HG03097 (cell line): ENCODE results near the gene HPS1.

Experiments used
- ATAC-seq: cut with Tn5 transposase; IDR thresholded peaks from one replicate; pipeline ENCODE4 v1.9.1; 2021; ENCODE audit not compliant: unreplicated experiment, low FRiP score

Gene HPS1

GRCh38 chr10:98415731-98416119 is 31.0 kb downstream of the HPS1 start:
- ATAC-seq = no peak

DNA sequence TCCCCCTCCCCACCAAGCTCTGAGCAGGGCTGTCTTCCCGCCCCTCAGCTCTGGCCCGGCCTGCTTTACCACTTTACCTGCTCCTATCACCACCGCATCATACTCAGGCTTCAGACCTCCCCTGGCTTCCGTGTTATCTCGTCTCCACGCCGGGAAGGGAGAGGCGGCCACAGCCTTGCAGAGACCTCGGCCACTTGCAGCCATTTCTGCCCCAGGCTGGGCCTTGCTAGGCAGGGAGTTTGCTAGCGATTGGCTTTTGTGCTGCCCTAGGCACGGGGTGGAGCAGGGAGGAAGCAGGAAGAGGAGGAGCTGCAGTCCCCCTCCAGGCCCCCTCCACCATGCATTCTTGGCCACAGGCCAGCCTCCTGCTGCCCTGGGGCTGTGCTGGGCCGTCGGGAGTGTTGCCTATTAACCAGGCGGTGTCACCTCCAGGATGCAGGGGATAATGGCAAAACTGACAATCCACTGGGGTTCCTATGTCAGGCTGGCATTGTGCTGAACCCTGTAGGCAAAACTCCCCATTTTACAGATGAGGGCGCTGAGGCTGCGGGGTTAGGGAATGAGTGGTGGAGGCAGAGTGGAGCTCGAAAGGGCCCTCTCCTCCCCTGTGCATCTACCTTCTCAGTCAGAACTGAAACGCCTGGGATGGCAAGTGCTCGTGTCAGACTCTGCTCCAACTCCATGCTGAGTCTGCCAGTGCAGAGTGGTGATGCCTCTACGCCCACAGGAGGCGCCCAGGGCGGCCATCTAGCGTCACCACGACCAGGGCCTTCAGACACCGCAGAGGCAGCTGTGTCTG is 31.6 kb downstream of the HPS1 start, which contains the start of gene PYROXD2:
Gene PYROXD2 (minus strand): TSS at position 251 of the 799 bp plus-strand sequence. CDS start 47 bp downstream, at position 204.
- ATAC-seq = peak; percentile 48

DNA sequence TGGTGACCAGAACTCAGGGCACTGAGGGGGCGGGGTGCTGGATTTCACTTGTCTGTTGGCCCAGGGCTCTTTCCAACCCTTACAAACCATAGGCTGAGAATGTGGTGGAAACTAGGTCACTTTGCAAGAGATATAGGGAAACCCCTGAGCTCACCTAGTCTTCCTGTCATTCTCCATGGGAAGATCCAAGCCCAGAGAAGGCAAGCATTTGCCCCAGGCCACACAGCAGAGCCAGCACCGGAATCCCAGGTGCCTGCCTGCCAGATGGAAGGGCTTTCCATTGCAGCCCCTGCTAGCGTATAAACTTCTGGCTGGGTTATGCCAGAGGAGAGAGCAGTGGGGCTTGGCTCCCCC is 32.2 kb downstream of the HPS1 start:
- ATAC-seq = no peak

GRCh38 chr10:98411768-98412167 is 35.0 kb downstream of the HPS1 start:
- no peak for ATAC-seq

- no peak for ATAC-seq
Observed at GRCh38 chr10:98411166-98411565, 35.6 kb downstream of the HPS1 start.

GRCh38 chr10:98410759-98411158 is 36.0 kb downstream of the HPS1 start:
- no peak for ATAC-seq

GRCh38 chr10:98410135-98410743 is 36.5 kb downstream of the HPS1 start:
- no peak for ATAC-seq

GRCh38 chr10:98408799-98409198 is 37.9 kb downstream of the HPS1 start:
- no peak for ATAC-seq

DNA sequence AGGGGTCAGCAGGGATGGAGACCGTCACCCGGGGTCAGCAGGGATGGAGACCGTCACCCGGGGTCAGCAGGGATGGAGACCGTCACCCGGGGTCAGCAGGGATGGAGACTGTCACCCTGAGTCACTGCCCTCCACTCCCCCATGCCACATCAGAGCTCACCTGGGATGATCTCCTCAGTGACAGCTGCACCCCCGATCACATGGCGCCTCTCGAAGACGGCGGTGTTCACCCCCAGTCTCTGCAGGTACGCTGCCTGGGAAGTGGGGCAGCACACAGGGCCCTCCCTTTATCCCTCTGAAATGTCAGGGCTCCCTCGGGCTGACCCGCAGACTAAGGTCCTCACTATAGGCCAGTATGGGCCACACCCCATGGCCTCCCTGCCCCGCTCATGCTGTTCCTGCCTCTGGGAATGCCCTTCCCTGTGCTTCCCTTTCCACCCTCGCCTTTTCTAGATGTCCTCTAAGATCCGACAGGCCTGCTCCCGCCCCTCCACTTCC is 38.9 kb downstream of the HPS1 start:
- ATAC-seq = no peak

GRCh38 chr10:98407017-98407743 is 39.6 kb downstream of the HPS1 start:
- ATAC-seq = no peak

DNA sequence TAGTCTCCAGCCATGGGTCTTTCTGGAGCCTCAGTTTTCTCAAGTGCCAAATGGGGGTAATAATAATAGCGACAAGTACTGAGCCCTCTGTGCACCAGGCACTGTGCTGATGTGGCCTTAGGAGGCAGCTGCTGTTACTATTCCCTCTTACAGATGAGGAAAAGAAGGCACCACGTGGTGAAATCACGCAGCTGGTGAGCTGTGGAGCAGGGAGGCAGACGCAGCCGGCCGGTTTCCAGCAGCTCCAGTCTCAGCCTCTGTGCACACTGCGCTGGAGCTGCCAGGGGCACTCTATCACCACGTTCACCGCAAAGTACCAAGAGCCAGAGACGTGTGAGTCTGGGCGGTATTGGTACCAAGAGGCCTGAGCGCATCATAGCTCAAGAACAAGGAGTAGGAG is 41.3 kb downstream of the HPS1 start:
- ATAC-seq = no peak

DNA sequence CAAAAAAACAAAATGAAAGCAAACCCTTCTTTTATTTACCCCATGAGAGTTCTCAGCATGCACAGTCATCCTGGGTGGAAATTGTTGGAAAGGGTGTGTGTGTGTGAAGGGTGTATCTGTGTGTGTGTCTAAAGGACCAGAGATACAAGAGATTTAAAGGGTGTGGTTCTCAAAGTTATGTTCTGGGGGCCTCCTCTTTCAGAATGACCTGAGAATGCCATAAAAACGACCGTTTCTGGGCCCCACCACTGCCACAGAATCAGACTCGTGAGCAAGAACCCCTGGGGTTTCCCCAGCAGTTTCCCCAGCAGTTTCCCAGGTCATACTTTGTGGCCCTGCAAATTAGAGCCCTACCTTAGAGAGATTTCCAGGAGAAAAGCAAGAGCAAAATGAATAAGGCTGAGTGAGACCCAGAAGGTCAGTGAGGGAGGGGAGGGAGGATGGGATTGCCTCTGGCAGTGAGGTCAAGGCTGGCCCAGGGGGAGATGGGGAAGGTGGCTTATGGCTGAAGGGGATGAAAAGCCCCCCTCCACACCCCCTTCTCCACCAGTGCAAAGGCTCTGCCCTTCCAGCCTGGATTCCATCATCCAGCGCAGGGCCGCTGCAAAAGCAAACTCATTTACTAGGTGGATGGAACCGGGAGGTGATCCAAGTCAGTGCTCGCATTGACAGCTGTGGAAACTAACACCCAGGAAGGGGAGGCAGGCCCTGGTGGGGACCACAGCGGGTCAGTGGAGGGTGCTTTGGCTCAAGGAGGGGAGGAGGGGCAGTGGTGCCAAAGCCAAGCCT is 42.0 kb downstream of the HPS1 start:
- no peak for ATAC-seq

DNA sequence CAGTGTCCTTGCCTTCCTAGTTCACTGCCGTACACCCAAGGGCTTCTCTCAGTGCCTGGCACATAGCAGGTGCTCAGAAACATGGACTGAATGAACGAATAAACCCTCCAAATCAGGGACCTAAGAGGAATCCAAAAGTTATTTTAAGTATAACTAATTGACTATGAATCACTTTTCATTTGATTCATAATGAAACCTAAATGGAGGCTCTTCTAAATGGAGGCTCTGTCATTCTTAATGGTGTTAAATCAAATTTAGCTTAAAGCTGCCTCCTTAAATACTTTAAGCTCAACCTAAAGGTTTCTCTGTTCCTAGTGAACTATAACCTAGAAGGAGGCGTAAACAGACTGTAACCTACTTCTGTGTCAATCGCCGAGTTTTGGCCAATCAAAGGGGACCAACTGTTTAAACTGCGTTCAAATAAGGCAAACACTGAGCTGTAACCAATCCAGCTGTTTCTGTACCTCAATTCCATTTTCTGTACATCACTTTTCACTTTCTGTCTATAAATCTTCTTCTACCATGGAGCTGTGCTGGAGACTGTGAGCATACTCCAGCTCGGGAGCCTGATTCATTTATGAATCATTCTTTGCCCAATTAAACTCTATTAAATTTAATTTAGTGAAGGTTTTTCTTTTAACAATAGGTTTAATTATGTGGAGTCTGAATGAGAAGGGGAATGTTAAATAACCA is 42.8 kb downstream of the HPS1 start:
- no peak for ATAC-seq

- no peak for ATAC-seq
Observed at GRCh38 chr10:98402931-98403718, 43.6 kb downstream of the HPS1 start.

DNA sequence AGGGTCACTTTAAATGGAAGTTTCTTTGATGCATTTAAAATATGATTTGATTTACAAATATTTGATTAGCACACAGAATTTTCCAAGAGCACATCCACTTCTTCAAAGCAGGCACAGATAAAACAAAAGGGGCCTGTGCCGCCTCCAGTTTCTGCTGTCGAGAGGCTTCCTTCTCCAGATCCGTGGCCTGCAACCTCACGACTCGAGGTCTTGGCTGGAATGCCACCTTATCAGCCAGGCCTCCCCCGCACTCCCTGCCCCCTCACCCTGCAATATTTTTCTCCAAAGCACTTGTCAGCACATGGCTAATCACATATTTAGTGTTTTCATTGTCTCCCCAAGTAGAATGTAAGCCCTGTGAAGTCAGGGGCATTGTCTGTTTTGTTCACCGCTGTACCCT is 44.3 kb downstream of the HPS1 start:
- no peak for ATAC-seq

DNA sequence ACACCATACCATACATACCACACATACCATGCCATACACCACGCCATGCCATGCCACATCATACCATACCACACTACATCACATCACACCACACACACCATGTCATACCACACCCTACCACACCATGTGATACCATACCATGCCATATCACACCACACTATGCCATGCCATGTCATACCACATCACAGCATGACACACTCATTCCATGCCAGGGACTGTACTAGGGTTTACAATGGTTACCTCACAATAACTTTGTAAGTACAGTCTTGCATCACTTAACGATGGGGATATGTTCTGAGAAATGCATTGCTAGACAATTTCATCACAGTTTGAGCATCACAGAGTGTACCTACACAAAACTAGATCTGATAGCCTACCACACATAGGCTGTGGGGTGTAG is 46.3 kb downstream of the HPS1 start:
- no peak for ATAC-seq

- ATAC-seq = no peak
Observed at GRCh38 chr10:98399784-98400183, 47.0 kb downstream of the HPS1 start.

- no peak for ATAC-seq
Observed at GRCh38 chr10:98397089-98397600, 49.6 kb downstream of the HPS1 start.
